Left colon (tissue), 2 donors: ENCODE results near the gene DNAH17. TPM values are rescaled to one million over a fixed set of nuclear protein-coding genes. Genes with fewer than 3 reads are reported as not detected.
A peak's percentile ranks its signal among the peaks of the same experiment; 100 is the strongest.

Experiments
- ATAC-seq: fragments of 200-7000 bp; cut with Tn5 transposase; one replicate; pipeline ENCODE4 v1.9.1; 2020; ENCODE audit warnings: mild to moderate bottlenecking, moderate library complexity
- DNase-seq, 2 donors: peaks; one replicate each; pipeline ENCODE4 v3.0.0-alpha.2; 2020
- intact Hi-C, 2 donors: fragments of 100-400 bp; cut with DNase I in 1 of 2; cut with micrococcal nuclease in 1 of 2; formaldehyde crosslinking; loops; one replicate each; pipeline versions ENCODE4 v1.11.2 to v1.14.0; 2022; cut with DNase I, micrococcal nuclease
- total RNA-seq, 2 donors: library from RNA; stranded (reverse); fragmentation: NEBNext Ultra II Directional; extraction: Animal tissue kit (Norgen Biotek cat#: 25700); gene quantifications; one replicate each; pipeline ENCODE4 v1.2.1, GENCODE V29; 2021
- donor health status: DM: no; HTN: no; CAD: no.
- donor health status: DM: yes; HTN: yes; CAD: no.

Gene DNAH17
- total RNA-seq, 2 donors from 2014 or later, result not detected

GRCh38 chr17:78580277-78580804 lies 3.1 kb upstream of the DNAH17 start:
- DNase-seq (peak in 1 of 2 donors; percentile 25), ATAC-seq (peak; percentile 90)
- intact Hi-C loops, result no loop called here

- ATAC-seq (no peak), DNase-seq (no peak)
- intact Hi-C loops, result no loop called here
Measured at GRCh38 chr17:78576389-78577112, 645 bp downstream of the DNAH17 start.

- ATAC-seq, result no peak
- DNase-seq, result no peak
- intact Hi-C loops, result no loop called here
Measured at GRCh38 chr17:78575899-78576298, 1.3 kb downstream of the DNAH17 start.

GRCh38 chr17:78575340-78575739 lies 1.9 kb downstream of the DNAH17 start:
- no peak for DNase-seq
- intact Hi-C loops, result no loop called here
- no peak for ATAC-seq

GRCh38 chr17:78573955-78574354 lies 3.2 kb downstream of the DNAH17 start:
- ATAC-seq (no peak), DNase-seq (no peak)
- intact Hi-C loops, result no loop called here

- intact Hi-C loops, result no loop called here
- no peak for DNase-seq
- no peak for ATAC-seq
Measured at GRCh38 chr17:78572239-78573205, 4.7 kb downstream of the DNAH17 start.

GRCh38 chr17:78571329-78571728 lies 5.9 kb downstream of the DNAH17 start:
- ATAC-seq (no peak), DNase-seq (no peak)
- intact Hi-C loops, result no loop called here

- intact Hi-C loops, result no loop called here
- DNase-seq (no peak), ATAC-seq (no peak)
Measured at GRCh38 chr17:78568494-78569115, 8.6 kb downstream of the DNAH17 start.

- ATAC-seq, result no peak
- intact Hi-C loops, result no loop called here
- no peak for DNase-seq
Measured at GRCh38 chr17:78567991-78568390, 9.2 kb downstream of the DNAH17 start.

GRCh38 chr17:78566947-78567346 lies 10.2 kb downstream of the DNAH17 start:
- intact Hi-C loops, result no loop called here
- no peak for ATAC-seq
- DNase-seq, result no peak

- ATAC-seq, result no peak
- intact Hi-C loops, result no loop called here
- no peak for DNase-seq
Measured at GRCh38 chr17:78563189-78564145, 13.7 kb downstream of the DNAH17 start.

- DNase-seq, result no peak
- ATAC-seq, result no peak
- intact Hi-C loops, result no loop called here
Measured at GRCh38 chr17:78562734-78563133, 14.5 kb downstream of the DNAH17 start.

- DNase-seq, result no peak
- no peak for ATAC-seq
- intact Hi-C loops, result no loop called here
Measured at GRCh38 chr17:78561166-78561565, 16.0 kb downstream of the DNAH17 start.

- no peak for ATAC-seq
- intact Hi-C loops, result no loop called here
- DNase-seq, result no peak
Measured at GRCh38 chr17:78560731-78561130, 16.5 kb downstream of the DNAH17 start.

- peak; percentile 51 for ATAC-seq
Measured at GRCh38 chr17:78559749-78560368, 17.3 kb downstream of the DNAH17 start.

GRCh38 chr17:78558989-78559388 lies 18.2 kb downstream of the DNAH17 start:
- DNase-seq (no peak), ATAC-seq (no peak)
- intact Hi-C loops, result no loop called here

More at GRCh38 chr17:78559749-78560368, 17.3 kb downstream of the DNAH17 start:
- peak in 1 of 2 donors; percentile 44 for DNase-seq
- intact Hi-C loops, result no loop called here

GRCh38 chr17:78558181-78558850 lies 18.9 kb downstream of the DNAH17 start:
- DNase-seq (no peak), ATAC-seq (no peak)
- intact Hi-C loops, result no loop called here
